Dermis blood vessel endothelial cell (primary cell): ENCODE results near the gene MIX23. TPM values are rescaled to one million over a fixed set of nuclear protein-coding genes. Genes with fewer than 3 reads are reported as not detected.

Experiments used
- DNase-seq: peaks from one replicate; pipeline ENCODE4 v3.0.0; 2010
- total RNA-seq: library from RNA; depleted of rRNA; stranded (reverse); fragments of >200 nt; gene quantifications from 2 replicates; pipeline ENCODE4 v1.2.3, GENCODE V29; 2014

The MIX23 gene
- total RNA-seq, 1 donor from 2014 or later, result 30.6 TPM

- DNase-seq, result no peak
Measured at GRCh38 chr3:122351612-122352011, 31.4 kb downstream of the MIX23 start.

- DNase-seq, result no peak
Measured at GRCh38 chr3:122350814-122351418, 32.1 kb downstream of the MIX23 start.

- DNase-seq, result no peak
Measured at GRCh38 chr3:122349171-122349570, 33.9 kb downstream of the MIX23 start.

GRCh38 chr3:122343654-122344053 is 39.4 kb downstream of the MIX23 start:
- DNase-seq, result no peak

GRCh38 chr3:122342803-122343202 is 40.2 kb downstream of the MIX23 start:
- no peak for DNase-seq

- no peak for DNase-seq
Measured at GRCh38 chr3:122332551-122332950, 50.5 kb downstream of the MIX23 start.

GRCh38 chr3:122331886-122332285 is 51.1 kb downstream of the MIX23 start:
- no peak for DNase-seq

GRCh38 chr3:122325769-122326168 is 57.3 kb downstream of the MIX23 start:
- DNase-seq, result no peak

- no peak for DNase-seq
Measured at GRCh38 chr3:122324871-122325323, 58.1 kb downstream of the MIX23 start, which contains the start of gene CSTA. CSTA (plus strand) TSS chr3:122325248; CDS start chr3:122325293, 45 bp downstream.

- no peak for DNase-seq
Measured at GRCh38 chr3:122322095-122323075, 60.6 kb downstream of the MIX23 start.

GRCh38 chr3:122318620-122319019 is 64.4 kb downstream of the MIX23 start:
- DNase-seq, result no peak

- no peak for DNase-seq
Measured at GRCh38 chr3:122316368-122316767, 66.7 kb downstream of the MIX23 start.

GRCh38 chr3:122315619-122316018 is 67.4 kb downstream of the MIX23 start:
- DNase-seq, result no peak

GRCh38 chr3:122314228-122314876 is 68.7 kb downstream of the MIX23 start:
- DNase-seq, result no peak

GRCh38 chr3:122313281-122313680 is 69.8 kb downstream of the MIX23 start:
- no peak for DNase-seq

- DNase-seq, result no peak
Measured at GRCh38 chr3:122312826-122313225, 70.2 kb downstream of the MIX23 start.

- DNase-seq, result no peak
Measured at GRCh38 chr3:122310361-122310760, 72.7 kb downstream of the MIX23 start.

Other genes starting within 250 kb of the MIX23 start
- not detected in 2 replicates for gene CASR, start 199.6 kb downstream of the MIX23 start, total RNA-seq
- gene CSTA, start 58.0 kb downstream of the MIX23 start, total RNA-seq, result not detected in 2 replicates
- gene FAM162A, start 951 bp upstream of the MIX23 start, total RNA-seq, result 5.3 and 16.5 TPM in 2 replicates
- gene WDR5B, start 32.8 kb upstream of the MIX23 start, total RNA-seq, result 4.6 and 4.8 TPM in 2 replicates
- 36.4 and 63.3 TPM in 2 replicates for gene KPNA1, start 131.7 kb upstream of the MIX23 start, total RNA-seq
- 23.0 and 23.4 TPM in 2 replicates for gene PARP9, start 181.1 kb upstream of the MIX23 start, total RNA-seq
- 23.8 and 36.4 TPM in 2 replicates for gene DTX3L, start 181.1 kb upstream of the MIX23 start, total RNA-seq
- 0.17 and 0.47 TPM in 2 replicates for gene PARP15, start 194.4 kb upstream of the MIX23 start, total RNA-seq